ENCODE results near the gene RPS25. TPM values are rescaled to one million over a fixed set of nuclear protein-coding genes. Genes with fewer than 3 reads are reported as not detected.

Gene RPS25
- total RNA-seq, 1 experiment from 2014 or later: 1,176 TPM

GRCh38 chr11:119046489-119046888 is 28.3 kb upstream of the RPS25 start:
- H3K27ac ChIP-seq (ENCODE audit: low read depth, low read length, poor library complexity, severe bottlenecking): no peak overlapping the region
- no peaks in the 10 kb centered on the region for H3K4me1 ChIP-seq (ENCODE audit: insufficient read depth, low read length, poor library complexity, severe bottlenecking)
- ChIA-PET CTCF (no interaction called here), POLR2A (ENCODE audit: low non-redundant PET) (interaction anchor here (0.6 kb wide), 1 partner anchor 9 kb away, joined by 3 read pairs; no protein-coding TSS in a partner anchor)
- no peak overlapping the region for H3K4me3 ChIP-seq (ENCODE audit: low read depth, low read length, poor library complexity, severe bottlenecking)
- no peaks in the 10 kb centered on the region for H3K27me3 ChIP-seq (replicated peaks; ENCODE audit: insufficient read depth, low read depth, low read length, poor library complexity)
- intact Hi-C loops (cut with micrococcal nuclease; ENCODE audit: unreplicated experiment): no loop called here
- BruUV-seq (replicated peaks): no TSS peak
- no peak for DNase-seq (ENCODE audit: low spot score)
- H3K9me3 ChIP-seq (ENCODE audit: low read depth, low read length, poor library complexity, severe bottlenecking): no peaks in the 10 kb centered on the region
- peaks cover 68% of the 10 kb centered on the region for H3K36me3 ChIP-seq (ENCODE audit: insufficient read depth, low read length, poor library complexity, severe bottlenecking)
- TF ChIP-seq CTCF (conservative IDR thresholded peaks at IDR 0.05; ENCODE audit: low read depth, low read length) (no peak), EZH2 (IDR thresholded peaks at IDR 0.05; ENCODE audit: borderline replicate concordance, low read depth, low read length, poor library complexity, severe bottlenecking) (no peak)

- Histone ChIP-seq H3K27me3 (replicated peaks; ENCODE audit: insufficient read depth, low read depth, low read length, poor library complexity) (no peaks in the 10 kb centered on the region), H3K27ac (ENCODE audit: low read depth, low read length, poor library complexity, severe bottlenecking) (no peak overlapping the region), H3K4me3 (ENCODE audit: low read depth, low read length, poor library complexity, severe bottlenecking) (no peak overlapping the region), H3K36me3 (ENCODE audit: insufficient read depth, low read length, poor library complexity, severe bottlenecking) (peaks cover 50% of the 10 kb centered on the region), H3K9me3 (ENCODE audit: low read depth, low read length, poor library complexity, severe bottlenecking) (no peaks in the 10 kb centered on the region), H3K4me1 (ENCODE audit: insufficient read depth, low read length, poor library complexity, severe bottlenecking) (no peaks in the 10 kb centered on the region)
- CTCF ChIA-PET: no interaction called here
- no peak for DNase-seq (ENCODE audit: low spot score)
- no TSS peak for BruUV-seq (replicated peaks)
- TF ChIP-seq EZH2 (IDR thresholded peaks at IDR 0.05; ENCODE audit: borderline replicate concordance, low read depth, low read length, poor library complexity, severe bottlenecking) (no peak), CTCF (conservative IDR thresholded peaks at IDR 0.05; ENCODE audit: low read depth, low read length) (peak; percentile 39)
- POLR2A ChIA-PET (ENCODE audit: low non-redundant PET): no interaction called here
- intact Hi-C loops (cut with micrococcal nuclease; ENCODE audit: unreplicated experiment): no loop called here
Measured at GRCh38 chr11:119044708-119045107, 26.6 kb upstream of the RPS25 start.

GRCh38 chr11:119042927-119043326 is 24.8 kb upstream of the RPS25 start:
- POLR2A ChIA-PET (ENCODE audit: low non-redundant PET): no interaction called here

More at GRCh38 chr11:119042927-119043326, 24.8 kb upstream of the RPS25 start:
- no peak overlapping the region for H3K27ac ChIP-seq (ENCODE audit: low read depth, low read length, poor library complexity, severe bottlenecking)
- CTCF ChIA-PET: no interaction called here
- peaks cover 32% of the 10 kb centered on the region for H3K36me3 ChIP-seq (ENCODE audit: insufficient read depth, low read length, poor library complexity, severe bottlenecking)
- no peaks in the 10 kb centered on the region for H3K27me3 ChIP-seq (replicated peaks; ENCODE audit: insufficient read depth, low read depth, low read length, poor library complexity)
- no peak for DNase-seq (ENCODE audit: low spot score)
- TF ChIP-seq EZH2 (IDR thresholded peaks at IDR 0.05; ENCODE audit: borderline replicate concordance, low read depth, low read length, poor library complexity, severe bottlenecking) (no peak), CTCF (conservative IDR thresholded peaks at IDR 0.05; ENCODE audit: low read depth, low read length) (no peak)
- intact Hi-C loops (cut with micrococcal nuclease; ENCODE audit: unreplicated experiment): no loop called here
- H3K4me3 ChIP-seq (ENCODE audit: low read depth, low read length, poor library complexity, severe bottlenecking): no peak overlapping the region
- no TSS peak for BruUV-seq (replicated peaks)
- H3K9me3 ChIP-seq (ENCODE audit: low read depth, low read length, poor library complexity, severe bottlenecking): no peaks in the 10 kb centered on the region
- H3K4me1 ChIP-seq (ENCODE audit: insufficient read depth, low read length, poor library complexity, severe bottlenecking): no peaks in the 10 kb centered on the region

Measured in A673 (cell line).